Measurements from ENCODE around the gene CERT1. TPM values are rescaled to one million over a fixed set of nuclear protein-coding genes. Genes with fewer than 3 reads are reported as not detected.

The CERT1 gene
- total and polyA plus RNA-seq, 2 donors from 2014 or later = 14.5 to 50.1 TPM

DNA sequence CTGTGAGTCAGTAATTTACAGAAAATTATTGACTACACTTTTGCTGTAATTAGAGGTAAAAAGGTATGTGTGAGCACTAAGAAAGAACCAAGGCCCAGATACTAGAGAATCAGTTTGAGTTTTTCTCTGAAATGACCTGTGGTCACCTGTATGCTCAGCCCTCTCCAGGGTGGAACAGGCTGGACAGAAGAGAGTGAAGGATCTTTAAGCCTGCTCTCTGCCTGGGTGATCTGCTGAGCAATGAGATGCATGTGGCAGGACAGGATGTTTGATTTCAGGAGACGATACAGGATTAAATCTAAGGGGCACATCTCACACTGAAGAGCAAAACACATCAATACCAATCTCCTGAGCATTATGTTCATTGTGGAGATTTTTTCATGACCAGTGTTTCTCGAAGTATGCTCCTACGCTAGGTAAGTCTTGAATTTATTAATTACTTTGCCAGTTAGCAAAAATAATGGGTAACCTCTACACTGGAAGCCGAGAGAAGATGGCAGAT, 148.9 kb downstream of the CERT1 start:
- H3K27ac ChIP-seq (ENCODE audit: low read depth in 2 of 2, low read length in 2 of 2) = no peak overlapping the region
- peaks cover 0 to 2% (median 0%) of the 10 kb centered on the region in 3 donors for H3K4me1 ChIP-seq (ENCODE audit: control insufficient read depth in 2 of 3, insufficient read depth in 2 of 3, low read depth in 1 of 3, low read length in 3 of 3)
- H3K27me3 ChIP-seq (ENCODE audit: control insufficient read depth, insufficient read depth, low read length) = no peaks in the 10 kb centered on the region
- H3K36me3 ChIP-seq (ENCODE audit: control insufficient read depth in 2 of 3, insufficient read depth in 3 of 3, low read length in 3 of 3) = peaks cover 10 to 18% (median 16%) of the 10 kb centered on the region in 3 donors
- no peak for TF ChIP-seq CTCF (IDR thresholded peaks at IDR 0.05; ENCODE audit: borderline replicate concordance, extremely low read depth, insufficient read depth)
- no peaks in the 10 kb centered on the region for H3K9me3 ChIP-seq (ENCODE audit: control insufficient read depth in 2 of 3, insufficient read depth in 1 of 3, low read length in 3 of 3)
- DNase-seq = no peak
- no peak for FAIRE-seq
- no peak overlapping the region for H3K9ac ChIP-seq (ENCODE audit: low read length in 3 of 3)
- intact Hi-C loops (cut with DNase I) = no loop called here
- no peak overlapping the region for H3K4me3 ChIP-seq (ENCODE audit: low read length in 3 of 3)

DNA sequence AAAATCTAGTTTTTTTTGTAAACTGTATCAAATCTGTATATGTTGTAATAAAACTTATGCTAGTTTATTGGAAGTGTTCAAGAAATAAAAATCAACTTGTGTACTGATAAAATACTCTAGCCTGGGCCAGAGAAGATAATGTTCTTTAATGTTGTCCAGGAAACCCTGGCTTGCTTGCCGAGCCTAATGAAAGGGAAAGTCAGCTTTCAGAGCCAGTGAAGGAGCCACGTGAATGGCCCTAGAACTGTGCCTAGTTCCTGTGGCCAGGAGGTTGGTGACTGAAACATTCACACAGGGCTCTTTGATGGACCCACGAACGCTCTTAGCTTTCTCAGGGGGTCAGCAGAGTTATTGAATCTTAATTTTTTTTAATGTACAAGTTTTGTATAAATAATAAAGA, 150.1 kb downstream of the CERT1 start:
- H3K36me3 ChIP-seq (ENCODE audit: control insufficient read depth in 2 of 3, insufficient read depth in 3 of 3, low read length in 3 of 3) = peaks cover 20 to 28% (median 28%) of the 10 kb centered on the region in 3 donors

DNA sequence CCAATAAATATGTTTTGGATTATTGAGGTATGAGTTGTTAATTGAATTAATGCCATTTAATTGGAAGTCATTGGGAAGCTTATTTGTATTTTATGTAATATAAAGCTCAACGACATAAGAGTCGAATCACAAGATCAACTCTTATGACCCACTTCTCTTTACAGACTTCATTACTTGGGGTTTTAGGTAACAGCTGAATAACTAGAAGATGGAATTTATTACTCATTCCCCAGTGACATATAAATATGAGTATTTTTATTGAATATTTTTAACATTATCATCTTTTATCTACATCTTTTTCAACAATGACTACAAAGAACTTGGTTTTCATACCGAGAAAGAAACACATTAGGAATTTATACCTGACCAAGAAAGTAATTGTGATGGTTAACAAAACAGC, 153.3 kb downstream of the CERT1 start:
- Histone ChIP-seq H3K36me3 (ENCODE audit: control insufficient read depth in 2 of 3, insufficient read depth in 3 of 3, low read length in 3 of 3) (peaks cover 27 to 39% (median 37%) of the 10 kb centered on the region in 3 donors), H3K4me1 (ENCODE audit: control insufficient read depth in 2 of 3, insufficient read depth in 2 of 3, low read depth in 1 of 3, low read length in 3 of 3) (peaks cover 0 to 2% (median 0%) of the 10 kb centered on the region in 3 donors), H3K9me3 (ENCODE audit: control insufficient read depth in 2 of 3, insufficient read depth in 1 of 3, low read length in 3 of 3) (no peaks in the 10 kb centered on the region), H3K27ac (ENCODE audit: low read depth in 2 of 2, low read length in 2 of 2) (no peak overlapping the region), H3K9ac (ENCODE audit: low read length in 3 of 3) (no peak overlapping the region), H3K27me3 (ENCODE audit: control insufficient read depth, insufficient read depth, low read length) (no peaks in the 10 kb centered on the region), H3K4me3 (ENCODE audit: low read length in 3 of 3) (no peak overlapping the region)
- DNase-seq (no peak), FAIRE-seq (no peak)
- intact Hi-C loops (cut with DNase I) = no loop called here
- TF ChIP-seq CTCF (IDR thresholded peaks at IDR 0.05; ENCODE audit: borderline replicate concordance, extremely low read depth, insufficient read depth) = no peak

More for the DNA sequence above, 150.1 kb downstream of the CERT1 start:
- Histone ChIP-seq H3K9ac (ENCODE audit: low read length in 3 of 3) (no peak overlapping the region), H3K27me3 (ENCODE audit: control insufficient read depth, insufficient read depth, low read length) (no peaks in the 10 kb centered on the region), H3K4me1 (ENCODE audit: control insufficient read depth in 2 of 3, insufficient read depth in 2 of 3, low read depth in 1 of 3, low read length in 3 of 3) (peaks cover 0 to 2% (median 0%) of the 10 kb centered on the region in 3 donors), H3K4me3 (ENCODE audit: low read length in 3 of 3) (no peak overlapping the region), H3K27ac (ENCODE audit: low read depth in 2 of 2, low read length in 2 of 2) (no peak overlapping the region), H3K9me3 (ENCODE audit: control insufficient read depth in 2 of 3, insufficient read depth in 1 of 3, low read length in 3 of 3) (no peaks in the 10 kb centered on the region)
- intact Hi-C loops (cut with DNase I) = no loop called here
- DNase-seq = no peak
- no peak for FAIRE-seq
- no peak for TF ChIP-seq CTCF (IDR thresholded peaks at IDR 0.05; ENCODE audit: borderline replicate concordance, extremely low read depth, insufficient read depth)

- intact Hi-C loops (cut with DNase I) = no loop called here
- Histone ChIP-seq H3K9me3 (ENCODE audit: control insufficient read depth in 2 of 3, insufficient read depth in 1 of 3, low read length in 3 of 3) (no peaks in the 10 kb centered on the region), H3K27ac (ENCODE audit: low read depth in 2 of 2, low read length in 2 of 2) (no peak overlapping the region), H3K36me3 (ENCODE audit: control insufficient read depth in 2 of 3, insufficient read depth in 3 of 3, low read length in 3 of 3) (peaks cover 29 to 41% (median 40%) of the 10 kb centered on the region in 3 donors), H3K4me3 (ENCODE audit: low read length in 3 of 3) (no peak overlapping the region), H3K4me1 (ENCODE audit: control insufficient read depth in 2 of 3, insufficient read depth in 2 of 3, low read depth in 1 of 3, low read length in 3 of 3) (no peaks in the 10 kb centered on the region), H3K27me3 (ENCODE audit: control insufficient read depth, insufficient read depth, low read length) (no peaks in the 10 kb centered on the region), H3K9ac (ENCODE audit: low read length in 3 of 3) (no peak overlapping the region)
- FAIRE-seq (no peak), DNase-seq (no peak)
- TF ChIP-seq CTCF (IDR thresholded peaks at IDR 0.05; ENCODE audit: borderline replicate concordance, extremely low read depth, insufficient read depth) = no peak
Observed at GRCh38 chr5:75356719-75357118, 154.7 kb downstream of the CERT1 start.

All from kidney (tissue), 14 donors.